ENCODE results near the gene IGSF3. TPM values are rescaled to one million over a fixed set of nuclear protein-coding genes. Genes with fewer than 3 reads are reported as not detected.

Gene IGSF3
- total and polyA plus RNA-seq, 2 of the 13 experiments (the other 11 are each of a cell fraction or from before 2014, with no cell fraction given), result 0.11 to 0.16 TPM

GRCh38 chr1:116711263-116711840, 43.8 kb upstream of the IGSF3 start:
- no peak for DNase-seq (ENCODE audit: low spot score)
- in situ Hi-C loops (cut with HindIII; ENCODE audit: extremely low pct_ligation_motif_present, low pct_unique_long_range_greater_than_20kb), result no loop called here
- BruUV-seq (replicated peaks), result no TSS peak

DNA sequence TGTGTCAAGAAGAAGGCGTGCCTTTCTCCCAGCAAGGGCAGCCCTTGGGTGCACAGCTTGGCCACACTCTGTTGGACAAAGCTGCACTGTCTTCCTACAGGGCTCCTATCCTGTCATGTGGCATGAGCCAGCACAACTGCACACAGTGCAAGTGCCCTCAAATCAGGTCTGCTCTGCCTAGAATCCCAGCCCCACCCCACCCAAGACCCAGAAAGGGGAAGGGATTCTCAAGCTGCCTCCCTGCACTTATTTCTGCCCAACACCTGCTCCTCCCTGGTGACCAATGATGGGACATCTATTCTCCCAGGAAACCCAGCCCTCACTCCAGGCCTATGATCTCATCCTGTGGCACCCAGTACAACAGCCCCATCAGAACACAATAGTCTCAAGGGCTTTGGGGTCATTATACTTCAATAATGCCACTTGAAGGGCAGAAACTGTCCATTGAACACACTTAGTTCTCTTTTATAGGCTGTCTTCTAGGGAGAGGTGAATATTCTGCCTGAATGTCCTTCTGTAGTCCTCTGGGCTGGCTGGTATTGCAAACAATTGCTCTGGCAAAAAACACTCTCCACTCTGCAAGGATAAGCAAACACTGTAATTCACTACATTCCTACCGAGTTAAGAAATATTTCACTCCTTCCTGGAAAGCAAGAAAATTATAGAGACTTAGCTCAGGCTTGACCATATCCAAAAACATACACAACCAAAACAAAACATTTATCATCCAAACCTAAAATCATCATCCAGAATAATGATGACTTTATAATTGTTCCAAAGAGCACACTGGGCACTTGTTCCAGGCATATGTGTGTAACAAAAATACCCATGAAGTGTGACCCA, 43.1 kb upstream of the IGSF3 start:
- no peak overlapping the region for H3K27ac ChIP-seq (ENCODE audit: extremely low read length, insufficient read depth, low read length)
- FAIRE-seq, result no peak
- in situ Hi-C loops (cut with HindIII; ENCODE audit: extremely low pct_ligation_motif_present, low pct_unique_long_range_greater_than_20kb), result no loop called here

More at GRCh38 chr1:116711263-116711840, 43.8 kb upstream of the IGSF3 start:
- no peaks in the 10 kb centered on the region for H4K20me1 ChIP-seq (ENCODE audit: insufficient read depth, low read length)
- ATAC-seq (no peak), FAIRE-seq (no peak)
- H3K4me3 ChIP-seq (replicated peaks in 1 of 3; ENCODE audit: insufficient read depth in 1 of 3, low read depth in 2 of 3, low read length in 3 of 3), result no peak overlapping the region
- H3K9me3 ChIP-seq (ENCODE audit: low read length), result no peaks in the 10 kb centered on the region
- TF ChIP-seq RCOR2 (CRISPR knock-in tag; IDR thresholded peaks at IDR 0.05) (no peak), KDM5A (IDR thresholded peaks at IDR 0.05; ENCODE audit: borderline replicate concordance, low read length) (no peak), SNAPC2 (CRISPR knock-in tag; IDR thresholded peaks at IDR 0.05) (no peak), PAX8 (CRISPR knock-in tag; IDR thresholded peaks at IDR 0.05; ENCODE audit: borderline replicate concordance) (no peak)
- no peaks in the 10 kb centered on the region for H3K79me2 ChIP-seq (ENCODE audit: insufficient read depth, low read length)
- H3K27ac ChIP-seq (ENCODE audit: extremely low read length, insufficient read depth, low read length), result no peak overlapping the region
- ChIA-PET CTCF (ENCODE audit: low intra/inter-chr PET ratio, low total read pairs) (no interaction called here), POLR2A (no interaction called here)
- no peak overlapping the region for H3K9ac ChIP-seq (ENCODE audit: insufficient read depth, low read depth, low read length)
- no peaks in the 10 kb centered on the region for H3K36me3 ChIP-seq (replicated peaks in 1 of 2; ENCODE audit: control insufficient read depth in 1 of 2, insufficient read depth in 2 of 2, low read length in 2 of 2)
- no peak overlapping the region for H3K4me2 ChIP-seq (ENCODE audit: low read depth, low read length)
- intact Hi-C loops (cut with micrococcal nuclease; ENCODE audit: unreplicated experiment), result no loop called here
- no peak overlapping the region for H2AFZ ChIP-seq (ENCODE audit: low read length)
- H3K4me1 ChIP-seq (ENCODE audit: insufficient read depth, low read length), result no peaks in the 10 kb centered on the region
- H3K27me3 ChIP-seq (ENCODE audit: control insufficient read depth in 1 of 2, insufficient read depth in 2 of 2, low read length in 2 of 2), result no peaks in the 10 kb centered on the region
- 0% methylated on average over 2 of the region's 2 CpGs for WGBS (ENCODE audit: low lambda C conversion rate)

More for the DNA sequence above, 43.1 kb upstream of the IGSF3 start:
- Histone ChIP-seq H2AFZ (ENCODE audit: low read length) (no peak overlapping the region), H3K9me3 (ENCODE audit: low read length) (no peaks in the 10 kb centered on the region), H3K9ac (ENCODE audit: insufficient read depth, low read depth, low read length) (no peak overlapping the region), H3K36me3 (replicated peaks in 1 of 2; ENCODE audit: control insufficient read depth in 1 of 2, insufficient read depth in 2 of 2, low read length in 2 of 2) (no peaks in the 10 kb centered on the region), H3K4me1 (ENCODE audit: insufficient read depth, low read length) (no peaks in the 10 kb centered on the region), H3K4me2 (ENCODE audit: low read depth, low read length) (no peak overlapping the region), H4K20me1 (ENCODE audit: insufficient read depth, low read length) (no peaks in the 10 kb centered on the region), H3K79me2 (ENCODE audit: insufficient read depth, low read length) (no peaks in the 10 kb centered on the region), H3K4me3 (replicated peaks in 1 of 3; ENCODE audit: insufficient read depth in 1 of 3, low read depth in 2 of 3, low read length in 3 of 3) (no peak overlapping the region), H3K27me3 (ENCODE audit: control insufficient read depth in 1 of 2, insufficient read depth in 2 of 2, low read length in 2 of 2) (no peaks in the 10 kb centered on the region)
- no peak for DNase-seq (ENCODE audit: low spot score)
- POLR2A ChIA-PET, result no interaction called here
- intact Hi-C loops (cut with micrococcal nuclease; ENCODE audit: unreplicated experiment), result no loop called here
- CTCF ChIA-PET (ENCODE audit: low intra/inter-chr PET ratio, low total read pairs), result no interaction called here
- TF ChIP-seq DBP (CRISPR knock-in tag; IDR thresholded peaks at IDR 0.05; ENCODE audit: not compliant biosample characterization) (no peak), ZKSCAN1 (IDR thresholded peaks at IDR 0.05; ENCODE audit: low read length) (no peak), HNRNPL (IDR thresholded peaks at IDR 0.05; ENCODE audit: low read depth, low read length) (no peak), MIER2 (CRISPR knock-in tag; IDR thresholded peaks at IDR 0.05) (no peak), ZNF660 (CRISPR knock-in tag; IDR thresholded peaks at IDR 0.05; ENCODE audit: borderline replicate concordance, low read depth) (no peak), GPN1 (CRISPR knock-in tag; IDR thresholded peaks at IDR 0.05; ENCODE audit: borderline replicate concordance) (no peak), NONO (IDR thresholded peaks at IDR 0.05) (no peak), NONO (CRISPR knock-in tag; conservative IDR thresholded peaks at IDR 0.05) (no peak)
- TF ChIP-seq, protein P1, sequence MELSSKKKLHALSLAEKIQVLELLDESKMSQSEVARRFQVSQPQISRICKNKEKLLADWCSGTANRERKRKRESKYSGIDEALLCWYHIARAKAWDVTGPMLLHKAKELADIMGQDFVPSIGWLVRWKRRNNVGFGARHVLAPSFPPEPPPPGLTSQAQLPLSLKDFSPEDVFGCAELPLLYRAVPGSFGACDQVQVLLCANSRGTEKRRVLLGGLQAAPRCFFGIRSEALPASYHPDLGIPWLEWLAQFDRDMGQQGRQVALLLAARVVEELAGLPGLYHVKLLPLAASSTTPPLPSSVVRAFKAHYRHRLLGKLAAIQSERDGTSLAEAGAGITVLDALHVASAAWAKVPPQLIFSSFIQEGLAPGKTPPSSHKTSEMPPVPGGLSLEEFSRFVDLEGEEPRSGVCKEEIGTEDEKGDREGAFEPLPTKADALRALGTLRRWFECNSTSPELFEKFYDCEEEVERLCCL (CRISPR knock-in tag; IDR thresholded peaks at IDR 0.05; ENCODE audit: borderline replicate concordance), result no peak
- TF ChIP-seq, protein P2, sequence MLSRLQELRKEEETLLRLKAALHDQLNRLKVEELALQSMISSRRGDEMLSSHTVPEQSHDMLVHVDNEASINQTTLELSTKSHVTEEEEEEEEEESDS (CRISPR knock-in tag; IDR thresholded peaks at IDR 0.05; ENCODE audit: borderline replicate concordance), result no peak
- no peak for ATAC-seq
- BruUV-seq (replicated peaks), result no TSS peak
- WGBS (ENCODE audit: low lambda C conversion rate), result 6% methylated on average over 2 of the region's 2 CpGs
